ENCODE data around the gene POLR2L. TPM values are rescaled to one million over a fixed set of nuclear protein-coding genes. Genes with fewer than 3 reads are reported as not detected.
A peak's percentile ranks its signal among the peaks of the same experiment; 100 is the strongest.

The POLR2L gene
- total and polyA plus RNA-seq, 2 of the 13 experiments (the other 11 are each of a cell fraction or from before 2014, with no cell fraction given) = 104 to 114 TPM

DNA sequence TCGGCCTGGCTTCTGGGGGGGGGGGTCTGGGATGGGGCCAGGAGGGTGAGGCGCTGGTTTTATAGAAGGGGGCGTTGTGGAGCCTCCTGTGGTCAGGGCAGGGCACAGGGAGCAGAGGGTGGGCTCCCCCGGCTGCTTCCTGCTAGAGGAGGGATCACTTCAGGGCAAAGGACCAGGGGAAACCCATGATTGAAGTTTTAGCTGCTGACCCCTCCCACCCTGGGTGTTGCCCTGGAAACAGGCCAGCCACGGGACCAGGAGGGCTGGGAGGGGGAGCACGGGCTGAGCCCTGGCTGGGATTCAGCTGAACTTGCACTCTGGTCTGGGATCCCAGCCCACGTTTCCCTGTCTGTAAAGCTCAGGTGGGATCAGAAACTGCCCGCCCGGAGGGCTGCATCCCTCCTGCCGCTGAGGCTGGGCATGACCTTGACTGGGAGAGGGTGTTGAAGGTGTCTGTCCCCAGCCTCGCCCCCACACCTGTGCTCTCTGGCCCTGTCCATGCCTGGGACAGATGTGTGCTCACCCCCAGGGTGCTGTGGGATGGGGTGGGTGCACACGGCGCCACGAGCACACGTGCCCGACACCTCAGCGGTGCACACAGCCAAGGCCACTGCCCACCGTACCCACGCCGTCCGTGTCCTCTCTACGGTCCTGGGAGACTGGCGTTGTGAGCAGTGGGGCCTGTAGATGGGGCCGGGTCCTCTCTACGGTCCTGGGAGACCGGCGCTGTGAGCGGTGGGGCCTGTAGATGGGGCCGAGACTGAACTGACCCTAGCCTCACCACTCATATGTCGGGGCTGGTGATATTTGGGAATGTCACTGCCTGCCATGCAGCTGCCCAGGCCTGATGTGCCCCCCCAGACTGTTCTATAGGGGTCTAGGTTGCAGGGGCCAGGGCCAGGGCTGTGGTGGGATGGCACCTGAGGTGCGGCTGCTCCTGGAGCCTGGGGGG, 2.6 kb upstream of the POLR2L start (continued):
- TF ChIP-seq PBX3 (CRISPR knock-in tag; IDR thresholded peaks at IDR 0.05; ENCODE audit: borderline replicate concordance) = no peak
- no peak for TF ChIP-seq NR2F6 (IDR thresholded peaks at IDR 0.05)
- peak; percentile 35; the same call in 1 of the 2 replicates for TF ChIP-seq NR2F6 (CRISPR knock-in tag; IDR thresholded peaks at IDR 0.05)
- TF ChIP-seq, protein P1, sequence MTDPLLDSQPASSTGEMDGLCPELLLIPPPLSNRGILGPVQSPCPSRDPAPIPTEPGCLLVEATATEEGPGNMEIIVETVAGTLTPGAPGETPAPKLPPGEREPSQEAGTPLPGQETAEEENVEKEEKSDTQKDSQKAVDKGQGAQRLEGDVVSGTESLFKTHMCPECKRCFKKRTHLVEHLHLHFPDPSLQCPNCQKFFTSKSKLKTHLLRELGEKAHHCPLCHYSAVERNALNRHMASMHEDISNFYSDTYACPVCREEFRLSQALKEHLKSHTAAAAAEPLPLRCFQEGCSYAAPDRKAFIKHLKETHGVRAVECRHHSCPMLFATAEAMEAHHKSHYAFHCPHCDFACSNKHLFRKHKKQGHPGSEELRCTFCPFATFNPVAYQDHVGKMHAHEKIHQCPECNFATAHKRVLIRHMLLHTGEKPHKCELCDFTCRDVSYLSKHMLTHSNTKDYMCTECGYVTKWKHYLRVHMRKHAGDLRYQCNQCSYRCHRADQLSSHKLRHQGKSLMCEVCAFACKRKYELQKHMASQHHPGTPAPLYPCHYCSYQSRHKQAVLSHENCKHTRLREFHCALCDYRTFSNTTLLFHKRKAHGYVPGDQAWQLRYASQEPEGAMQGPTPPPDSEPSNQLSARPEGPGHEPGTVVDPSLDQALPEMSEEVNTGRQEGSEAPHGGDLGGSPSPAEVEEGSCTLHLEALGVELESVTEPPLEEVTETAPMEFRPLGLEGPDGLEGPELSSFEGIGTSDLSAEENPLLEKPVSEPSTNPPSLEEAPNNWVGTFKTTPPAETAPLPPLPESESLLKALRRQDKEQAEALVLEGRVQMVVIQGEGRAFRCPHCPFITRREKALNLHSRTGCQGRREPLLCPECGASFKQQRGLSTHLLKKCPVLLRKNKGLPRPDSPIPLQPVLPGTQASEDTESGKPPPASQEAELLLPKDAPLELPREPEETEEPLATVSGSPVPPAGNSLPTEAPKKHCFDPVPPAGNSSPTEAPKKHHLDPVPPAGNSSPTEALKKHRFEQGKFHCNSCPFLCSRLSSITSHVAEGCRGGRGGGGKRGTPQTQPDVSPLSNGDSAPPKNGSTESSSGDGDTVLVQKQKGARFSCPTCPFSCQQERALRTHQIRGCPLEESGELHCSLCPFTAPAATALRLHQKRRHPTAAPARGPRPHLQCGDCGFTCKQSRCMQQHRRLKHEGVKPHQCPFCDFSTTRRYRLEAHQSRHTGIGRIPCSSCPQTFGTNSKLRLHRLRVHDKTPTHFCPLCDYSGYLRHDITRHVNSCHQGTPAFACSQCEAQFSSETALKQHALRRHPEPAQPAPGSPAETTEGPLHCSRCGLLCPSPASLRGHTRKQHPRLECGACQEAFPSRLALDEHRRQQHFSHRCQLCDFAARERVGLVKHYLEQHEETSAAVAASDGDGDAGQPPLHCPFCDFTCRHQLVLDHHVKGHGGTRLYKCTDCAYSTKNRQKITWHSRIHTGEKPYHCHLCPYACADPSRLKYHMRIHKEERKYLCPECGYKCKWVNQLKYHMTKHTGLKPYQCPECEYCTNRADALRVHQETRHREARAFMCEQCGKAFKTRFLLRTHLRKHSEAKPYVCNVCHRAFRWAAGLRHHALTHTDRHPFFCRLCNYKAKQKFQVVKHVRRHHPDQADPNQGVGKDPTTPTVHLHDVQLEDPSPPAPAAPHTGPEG (CRISPR knock-in tag; IDR thresholded peaks at IDR 0.05) = peak; percentile 54; the same call in 1 of the 2 replicates
- peak; percentile 50; the same call in 1 of the 2 replicates for TF ChIP-seq RXRB (CRISPR knock-in tag; IDR thresholded peaks at IDR 0.05; ENCODE audit: borderline replicate concordance)
- no peak; a peak in 1 of 4 replicates for TF ChIP-seq HMGXB4 (CRISPR knock-in tag; IDR thresholded peaks at IDR 0.05; ENCODE audit: borderline replicate concordance in 1 of 2, low read depth in 1 of 2)
- TF ChIP-seq SP5 (CRISPR knock-in tag; IDR thresholded peaks at IDR 0.05; ENCODE audit: borderline replicate concordance, low read depth) = peak; percentile 70
- 0 out of 2 replicates have a peak, but pooled peaks have one; percentile 22 for TF ChIP-seq ZNF501 (CRISPR knock-in tag; IDR thresholded peaks at IDR 0.05)
- TF ChIP-seq, protein P2, sequence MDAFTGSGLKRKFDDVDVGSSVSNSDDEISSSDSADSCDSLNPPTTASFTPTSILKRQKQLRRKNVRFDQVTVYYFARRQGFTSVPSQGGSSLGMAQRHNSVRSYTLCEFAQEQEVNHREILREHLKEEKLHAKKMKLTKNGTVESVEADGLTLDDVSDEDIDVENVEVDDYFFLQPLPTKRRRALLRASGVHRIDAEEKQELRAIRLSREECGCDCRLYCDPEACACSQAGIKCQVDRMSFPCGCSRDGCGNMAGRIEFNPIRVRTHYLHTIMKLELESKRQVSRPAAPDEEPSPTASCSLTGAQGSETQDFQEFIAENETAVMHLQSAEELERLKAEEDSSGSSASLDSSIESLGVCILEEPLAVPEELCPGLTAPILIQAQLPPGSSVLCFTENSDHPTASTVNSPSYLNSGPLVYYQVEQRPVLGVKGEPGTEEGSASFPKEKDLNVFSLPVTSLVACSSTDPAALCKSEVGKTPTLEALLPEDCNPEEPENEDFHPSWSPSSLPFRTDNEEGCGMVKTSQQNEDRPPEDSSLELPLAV (CRISPR knock-in tag; conservative IDR thresholded peaks at IDR 0.05; ENCODE audit: low read depth) = no peak
- no peak for TF ChIP-seq HOXA9 (CRISPR knock-in tag; IDR thresholded peaks at IDR 0.05; ENCODE audit: borderline replicate concordance)
- 0 out of 2 replicates have a peak, but pooled peaks have one; percentile 21 for TF ChIP-seq ZNF746 (CRISPR knock-in tag; IDR thresholded peaks at IDR 0.05)
- TF ChIP-seq ZNF274 (CRISPR knock-in tag; IDR thresholded peaks at IDR 0.05) = no peak
- peak; percentile 49 for TF ChIP-seq PITX1 (CRISPR knock-in tag; IDR thresholded peaks at IDR 0.05)
- TF ChIP-seq ZNF18 (CRISPR knock-in tag; IDR thresholded peaks at IDR 0.05; ENCODE audit: insufficient replicate concordance) = no peak
- peak; percentile 82 for TF ChIP-seq NRL (CRISPR knock-in tag; IDR thresholded peaks at IDR 0.05; ENCODE audit: borderline replicate concordance)
